GM18519 (cell line): ENCODE data around the gene KIF3C.
"Not testable (repeated sequence)": the region's sequence is repeated elsewhere in the genome, so short reads cannot be mapped to it uniquely, and the experiment has no call there.

Source experiments
- ATAC-seq: cut with Tn5 transposase; IDR thresholded peaks from one replicate; pipeline ENCODE4 v1.9.1; 2021; ENCODE audit warnings: mild to moderate bottlenecking, moderate library complexity; ENCODE audit not compliant: unreplicated experiment, low FRiP score

Gene KIF3C

DNA sequence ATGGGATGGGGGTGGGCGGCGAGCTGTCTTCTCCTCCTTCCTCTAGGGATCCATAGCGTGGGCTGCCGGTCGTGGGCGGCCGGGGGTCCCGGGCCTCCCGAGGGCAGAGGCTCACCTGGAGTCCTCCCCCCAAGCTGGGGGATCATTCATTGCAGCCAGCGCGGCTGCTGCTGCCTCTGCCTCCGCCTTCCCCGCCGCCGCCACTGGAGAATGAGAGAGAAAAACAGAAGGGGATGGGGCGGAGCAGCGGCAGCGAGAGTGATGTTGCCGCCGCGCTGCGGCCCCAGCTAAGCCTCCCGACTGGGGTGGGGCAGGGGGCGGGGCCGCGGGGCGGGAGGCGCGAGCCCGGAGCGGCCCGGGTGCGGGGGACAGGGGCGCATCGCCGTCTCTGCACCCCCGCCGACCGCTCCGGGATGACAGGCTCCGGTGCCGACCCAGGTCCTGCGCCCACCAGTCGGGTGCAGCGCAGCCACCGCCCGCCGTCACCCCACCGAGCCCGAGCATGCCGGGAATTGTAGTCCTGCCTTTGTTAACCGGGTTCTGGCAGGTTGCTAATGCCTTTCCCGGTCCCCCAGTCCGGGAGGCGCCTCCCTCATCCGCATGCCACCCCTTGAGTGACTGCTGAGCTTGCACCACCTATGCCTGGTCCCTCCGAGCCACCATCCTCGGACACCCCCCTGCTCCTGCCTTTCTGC is at the start of gene KIF3C:
Gene KIF3C, minus strand, starts transcription at position 225 of the 695 bp plus-strand sequence. CDS start 580 bp downstream, outside the sequence.
- peak; percentile 59 for ATAC-seq

GRCh38 chr2:26028083-26028482 is 45.8 kb upstream of the KIF3C start:
- ATAC-seq = not testable (repeated sequence)

DNA sequence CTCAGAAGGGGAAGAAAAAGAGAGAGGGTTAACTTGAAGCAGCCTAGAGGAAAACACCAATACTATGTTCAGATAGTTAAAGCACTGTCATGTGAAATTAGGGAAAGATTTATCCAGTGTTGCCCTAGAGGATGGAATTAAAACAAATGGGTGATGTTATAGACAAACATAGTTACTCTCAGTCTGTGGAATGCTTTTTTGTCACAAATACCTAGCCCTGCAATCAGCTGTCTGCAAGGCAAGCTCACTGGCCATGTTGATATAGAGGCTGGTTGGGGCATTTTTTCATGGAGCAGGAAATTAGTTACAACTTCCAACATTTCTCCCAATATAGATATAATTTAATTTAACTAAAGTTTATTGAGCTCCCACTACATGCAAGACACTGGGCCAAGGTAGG is 43.2 kb upstream of the KIF3C start:
- ATAC-seq = no peak

GRCh38 chr2:26024260-26024659 is 42.0 kb upstream of the KIF3C start:
- ATAC-seq = no peak

DNA sequence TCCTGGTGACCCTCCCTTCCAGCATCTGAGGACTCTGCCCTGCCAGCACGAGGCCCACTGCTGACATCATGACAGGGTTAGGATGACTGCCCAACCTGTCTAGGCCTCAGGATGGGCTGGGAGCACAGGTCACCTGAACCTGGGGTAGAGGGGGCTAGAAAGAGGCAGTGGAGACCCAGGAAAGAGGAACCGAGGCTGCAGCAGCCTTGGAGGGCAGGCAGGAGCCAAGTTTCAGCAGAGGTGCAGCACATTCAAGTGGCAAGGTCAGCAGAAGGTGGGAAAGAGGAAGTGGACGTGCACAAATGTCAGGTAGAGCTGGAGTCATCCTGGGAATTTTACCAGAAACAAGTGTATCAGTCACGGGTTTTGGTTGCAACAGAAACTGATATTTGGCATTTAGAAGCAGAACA is 37.9 kb upstream of the KIF3C start:
- ATAC-seq = no peak

- ATAC-seq = no peak
Measured at GRCh38 chr2:26018184-26019055, 36.1 kb upstream of the KIF3C start.

GRCh38 chr2:26017464-26018183 is 35.3 kb upstream of the KIF3C start:
- ATAC-seq = no peak

DNA sequence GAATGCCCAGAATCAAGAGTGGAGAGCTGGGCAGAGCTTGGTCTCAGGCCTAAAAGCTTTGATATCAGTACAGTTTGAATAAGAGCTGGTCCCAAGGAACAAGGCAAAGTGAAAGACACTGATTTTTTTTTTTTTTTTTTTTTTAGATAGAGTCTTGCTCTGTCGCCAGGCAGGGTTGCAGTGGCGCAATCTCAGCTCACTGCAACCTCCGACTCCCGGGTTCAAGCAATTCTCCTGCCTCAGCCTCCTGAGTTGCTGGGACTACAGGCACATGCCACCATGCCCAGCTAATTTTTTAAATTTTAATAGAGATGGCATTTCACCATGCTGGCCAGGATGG is 34.4 kb upstream of the KIF3C start:
- ATAC-seq = not testable (repeated sequence)

DNA sequence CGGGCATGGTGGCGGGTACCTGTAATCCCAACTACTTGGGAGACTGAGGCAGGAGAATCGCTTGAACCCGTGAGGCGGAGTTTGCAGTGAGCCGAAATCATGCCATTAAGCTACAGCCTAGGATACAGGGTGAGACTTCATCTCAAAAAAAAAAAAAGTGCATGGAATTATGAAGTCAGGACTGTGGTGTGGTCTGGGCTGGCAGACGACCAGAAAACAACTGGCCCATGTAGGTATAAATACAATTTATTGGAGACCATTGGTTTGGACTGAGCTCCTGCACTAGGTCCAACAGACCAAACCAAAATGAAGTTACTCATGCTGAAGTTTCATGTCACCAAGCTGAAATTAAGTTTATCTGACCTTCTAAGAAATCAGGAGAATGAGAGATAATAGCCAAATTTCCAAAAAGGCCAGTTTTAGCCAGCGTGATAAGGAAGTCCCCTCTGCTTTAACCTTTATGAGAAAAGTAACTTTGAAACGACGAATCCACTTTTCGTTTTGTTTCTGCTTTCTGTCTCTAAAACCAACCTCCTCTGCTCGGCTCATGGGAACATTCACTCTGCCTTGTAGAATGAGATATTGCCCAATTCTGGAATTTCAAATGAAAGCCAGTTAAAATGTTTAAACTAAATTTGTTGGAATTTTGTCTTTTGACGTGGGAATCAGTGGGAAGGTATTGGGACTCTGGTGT is 33.9 kb upstream of the KIF3C start:
- no peak for ATAC-seq

- ATAC-seq = no peak
Measured at GRCh38 chr2:26013668-26014067, 31.4 kb upstream of the KIF3C start.

GRCh38 chr2:26011990-26012856 is 29.9 kb upstream of the KIF3C start:
- ATAC-seq = no peak

DNA sequence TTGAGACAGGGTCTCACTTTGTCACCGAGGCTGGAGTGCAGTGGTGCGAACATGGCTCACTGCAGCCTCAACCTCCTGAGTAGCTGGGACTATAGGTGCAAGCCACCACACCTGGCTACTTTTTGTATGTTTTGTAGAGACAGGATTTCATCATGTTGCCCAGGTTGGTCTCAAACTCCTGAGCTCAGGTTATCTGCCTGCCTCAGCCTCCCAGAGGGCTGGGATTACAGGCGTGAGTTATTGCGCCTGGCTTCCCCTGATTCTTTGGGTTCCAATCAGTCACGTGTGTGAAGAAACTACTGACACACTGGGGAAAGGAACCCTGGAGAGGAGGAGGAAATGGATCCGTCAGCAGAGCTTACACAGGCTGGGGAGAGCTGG is 29.3 kb upstream of the KIF3C start:
- ATAC-seq = no peak

GRCh38 chr2:26010943-26011342 is 28.6 kb upstream of the KIF3C start:
- no peak for ATAC-seq

- no peak for ATAC-seq
Measured at GRCh38 chr2:26009567-26009963, 27.3 kb upstream of the KIF3C start.

GRCh38 chr2:26008851-26009566 is 26.7 kb upstream of the KIF3C start:
- no peak for ATAC-seq

- no peak for ATAC-seq
Measured at GRCh38 chr2:26008095-26008494, 25.8 kb upstream of the KIF3C start.

DNA sequence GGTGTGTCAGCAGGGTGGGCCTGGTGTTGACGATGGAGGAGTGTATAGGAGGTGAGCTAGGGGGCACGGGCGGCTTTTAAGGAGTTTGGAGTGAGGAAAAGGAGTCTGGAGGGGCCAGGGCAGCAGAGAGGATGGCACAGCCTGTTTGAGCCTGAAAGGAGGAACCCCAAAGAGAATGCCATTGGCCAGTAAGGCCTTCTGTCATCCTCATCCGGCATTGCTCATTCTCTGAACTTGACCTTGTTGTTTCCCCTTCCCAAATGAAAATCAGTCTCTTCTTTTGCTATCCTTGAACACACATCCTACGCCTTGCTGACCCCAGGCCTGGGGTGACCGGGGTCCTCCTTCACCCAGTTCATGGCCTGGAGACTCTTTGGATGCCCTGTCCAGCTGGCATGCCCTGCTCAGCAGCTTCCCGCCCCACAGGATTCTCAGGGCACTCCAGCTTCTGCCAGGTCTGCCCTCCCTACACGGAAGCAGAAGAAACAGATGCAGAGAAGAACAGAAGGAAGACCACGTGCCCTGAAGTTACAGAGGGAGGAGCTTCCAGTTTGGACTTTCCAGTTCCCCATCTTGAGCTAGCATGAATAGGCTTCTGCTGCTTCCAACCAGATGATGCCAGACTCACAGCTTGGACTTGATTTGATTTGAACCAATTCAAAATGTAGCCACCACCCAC is 20.5 kb upstream of the KIF3C start:
- ATAC-seq = no peak

GRCh38 chr2:26001743-26002351 is 19.6 kb upstream of the KIF3C start:
- no peak for ATAC-seq
